SK-N-SH (cell line): ENCODE results near the gene PKNOX2. TPM values are rescaled to one million over a fixed set of nuclear protein-coding genes. Genes with fewer than 3 reads are reported as not detected.

ENCODE experiments used
- CTCF ChIA-PET: fragments of 300-600, 350-600 bp; formaldehyde crosslinking; extraction: SDS; loops from one replicate; lab custom pipeline; 2021; lab: Yijun Ruan, JAX
- POLR2A ChIA-PET: fragments of 350-600 bp; sonication (Branson Sonifier 250); formaldehyde crosslinking; extraction: SDS; loops from one replicate; lab custom pipeline; 2020; ENCODE audit warnings: antibody characterized with exemption, inconsistent platforms; lab: Yijun Ruan, JAX
- DNase-seq: peaks from one replicate; pipeline ENCODE4 v3.0.0; 2012
- H2AFZ ChIP-seq: fragments of 200-600 bp; sonication (generic); 2 replicates; pipeline ENCODE4 v1.8.1; 2016; ENCODE audit warnings: antibody characterized with exemption, mild to moderate bottlenecking, low read depth
- H3F3A ChIP-seq: fragments of 200-600 bp; sonication (generic); replicated peaks from 2 replicates; pipeline ENCODE3; 2016; ENCODE audit warnings: antibody characterized with exemption, mild to moderate bottlenecking; ENCODE audit not compliant: insufficient read depth
- H3K27ac ChIP-seq, 2 experiments: fragments of 200-500 bp in 1 of 2; fragments of 200-600 bp in 1 of 2; sonication (Bioruptor generic) in 1 of 2; sonication (generic), shearing (Covaris generic) in 1 of 2; 2 replicates each; pipeline versions ENCODE4 v1.5.1 to v1.6.1; 2014 to 2016; ENCODE audit warnings: low read depth in 2 of 2, inconsistent platforms in 1 of 2, low read length in 1 of 2, mild to moderate bottlenecking in 1 of 2, mixed read lengths in 1 of 2
- H3K27me3 ChIP-seq: fragments of 200-600 bp; sonication (generic), shearing (Covaris generic); 2 replicates; pipeline ENCODE4 v1.6.1; 2016; ENCODE audit warnings: mixed run types; ENCODE audit not compliant: insufficient read depth
- H3K36me3 ChIP-seq, 2 experiments: fragments of 200-500 bp in 1 of 2; fragments of 200-600 bp in 1 of 2; sonication (Bioruptor generic) in 1 of 2; sonication (generic) in 1 of 2; replicated peaks in 1 of 2; 2 replicates each; pipeline versions ENCODE3 to v1.5.1; 2014 to 2016; ENCODE audit warnings: low read length in 1 of 2, mild to moderate bottlenecking in 1 of 2; ENCODE audit not compliant: insufficient read depth in 2 of 2, control insufficient read depth in 1 of 2
- H3K4me1 ChIP-seq, 2 experiments: fragments of 200-500 bp in 1 of 2; fragments of 200-600 bp in 1 of 2; sonication (Bioruptor generic) in 1 of 2; sonication (generic), shearing (Covaris generic) in 1 of 2; 2 replicates each; pipeline versions ENCODE4 v1.5.1 to v1.6.1; 2014 to 2016; ENCODE audit warnings: low read depth in 1 of 2, low read length in 1 of 2, mixed run types in 1 of 2; ENCODE audit not compliant: insufficient read depth in 2 of 2, control insufficient read depth in 1 of 2
- H3K4me2 ChIP-seq: fragments of 200-600 bp; sonication (generic), shearing (Covaris generic); 2 replicates; pipeline ENCODE4 v1.6.1; 2017; ENCODE audit warnings: mixed run types
- H3K4me3 ChIP-seq, 2 experiments: fragments of 200-500 bp in 1 of 2; fragments of 200-600 bp in 1 of 2; sonication (Bioruptor generic) in 1 of 2; sonication (generic), shearing (Covaris generic) in 1 of 2; 2 replicates each; pipeline versions ENCODE4 v1.5.1 to v1.8.1; 2014 to 2016; ENCODE audit warnings: low read depth in 2 of 2, inconsistent platforms in 1 of 2, low read length in 1 of 2, mild to moderate bottlenecking in 1 of 2, mixed read lengths in 1 of 2, moderate library complexity in 1 of 2
- H3K79me2 ChIP-seq: fragments of 200-600 bp; sonication (generic); 2 replicates; pipeline ENCODE4 v1.8.1; 2017; ENCODE audit warnings: mild to moderate bottlenecking; ENCODE audit not compliant: insufficient read depth
- H3K9ac ChIP-seq: fragments of 200-600 bp; sonication (generic); 2 replicates; pipeline ENCODE4 v1.6.1; 2017; ENCODE audit warnings: mixed run types
- H3K9me2 ChIP-seq: fragments of 200-600 bp; sonication (generic); 2 replicates; pipeline ENCODE4 v1.6.1; 2017; ENCODE audit warnings: mixed run types
- H3K9me3 ChIP-seq: fragments of 200-600 bp; sonication (generic); 2 replicates; pipeline ENCODE4 v1.6.1; 2017; ENCODE audit warnings: mixed run types, mild to moderate bottlenecking, moderate library complexity
- H4K20me1 ChIP-seq: fragments of 200-600 bp; sonication (generic); 2 replicates; pipeline ENCODE4 v1.6.1; 2017; ENCODE audit warnings: mild to moderate bottlenecking, mixed run types; ENCODE audit not compliant: insufficient read depth
- CHD2 ChIP-seq: fragments of 150-350 bp; IDR thresholded peaks from 2 replicates; pipeline ENCODE4 v1.6.1; 2018; ENCODE audit warnings: low read length; ENCODE audit not compliant: partially characterized antibody
- CTCF ChIP-seq: fragments of 200-600 bp; sonication (generic); IDR thresholded peaks from 2 replicates; pipeline ENCODE4 v1.6.1; 2017; ENCODE audit warnings: antibody characterized with exemption, mild to moderate bottlenecking, moderate library complexity
- FOSL2 ChIP-seq: IDR thresholded peaks from 2 replicates; pipeline ENCODE4 v1.4.0; 2012; ENCODE audit warnings: low read depth, mild to moderate bottlenecking, moderate library complexity, borderline replicate concordance
- FOXM1 ChIP-seq: IDR thresholded peaks from 2 replicates; pipeline ENCODE4 v1.4.0; 2012; ENCODE audit warnings: low read depth, mild to moderate bottlenecking
- MEF2A ChIP-seq: IDR thresholded peaks from 2 replicates; pipeline ENCODE4 v1.4.0; 2012; ENCODE audit warnings: low read depth, borderline replicate concordance
- MXI1 ChIP-seq: IDR thresholded peaks from 2 replicates; pipeline ENCODE4 v1.6.1; 2012; ENCODE audit warnings: mild to moderate bottlenecking, low read depth, low read length, improper control_type of control experiment
- NRF1 ChIP-seq: IDR thresholded peaks from 2 replicates; pipeline ENCODE4 v1.6.1; 2012; ENCODE audit warnings: low read depth, mild to moderate bottlenecking, low read length
- POLR2AphosphoS5 ChIP-seq: IDR thresholded peaks from 2 replicates; pipeline ENCODE4 v1.6.1; 2012; ENCODE audit warnings: low read depth, low read length
- REST ChIP-seq: IDR thresholded peaks from 2 replicates; pipeline ENCODE4 v1.6.1; 2012; ENCODE audit warnings: mild to moderate bottlenecking, low read depth, low read length, moderate library complexity
- SIN3A ChIP-seq: IDR thresholded peaks from 2 replicates; pipeline ENCODE4 v1.6.1; 2012; ENCODE audit warnings: low read depth, mild to moderate bottlenecking, low read length, moderate library complexity, borderline replicate concordance
- TAF1 ChIP-seq: IDR thresholded peaks from 2 replicates; pipeline ENCODE4 v1.6.1; 2012; ENCODE audit warnings: low read depth, mild to moderate bottlenecking, low read length, moderate library complexity, borderline replicate concordance
- TEAD4 ChIP-seq: IDR thresholded peaks from 2 replicates; pipeline ENCODE4 v1.4.0; 2012; ENCODE audit warnings: mild to moderate bottlenecking, borderline replicate concordance; ENCODE audit not compliant: insufficient read depth
- USF1 ChIP-seq: IDR thresholded peaks from 2 replicates; pipeline ENCODE4 v1.4.0; 2012; ENCODE audit warnings: low read depth, borderline replicate concordance
- YY1 ChIP-seq: IDR thresholded peaks from 2 replicates; pipeline ENCODE4 v1.4.0; 2012; ENCODE audit warnings: low read depth, mild to moderate bottlenecking
- WGBS: methylation state at CpG from one replicate; pipeline ENCODE4 v1.1.6; 2017; ENCODE audit warnings: low lambda C conversion rate; 5-methylcytosine and 5-hydroxymethylcytosine counted together
- polyA plus RNA-seq, 3 experiments: library from polyadenylated mRNA; depleted of rRNA; stranded (reverse); fragments of >200 nt; gene quantifications; 2 replicates each; pipeline ENCODE4 v1.2.3, GENCODE V29; 2012
- TF ChIP-seq, protein P1 (sequence below): fragments of 150-350 bp; IDR thresholded peaks from 2 replicates; pipeline ENCODE4 v1.6.1; 2016; ENCODE audit warnings: mild to moderate bottlenecking, low read depth, low read length
- TF ChIP-seq, protein P2 (sequence below): IDR thresholded peaks from 2 replicates; pipeline ENCODE4 v1.4.0; 2012; ENCODE audit warnings: low read depth
- TF ChIP-seq, protein P3 (sequence below): IDR thresholded peaks from 2 replicates; pipeline ENCODE4; 2012

Gene PKNOX2
- polyA plus RNA-seq, 1 of the 3 experiments (the other 2 are of a cell fraction), result 0.02 TPM

DNA sequence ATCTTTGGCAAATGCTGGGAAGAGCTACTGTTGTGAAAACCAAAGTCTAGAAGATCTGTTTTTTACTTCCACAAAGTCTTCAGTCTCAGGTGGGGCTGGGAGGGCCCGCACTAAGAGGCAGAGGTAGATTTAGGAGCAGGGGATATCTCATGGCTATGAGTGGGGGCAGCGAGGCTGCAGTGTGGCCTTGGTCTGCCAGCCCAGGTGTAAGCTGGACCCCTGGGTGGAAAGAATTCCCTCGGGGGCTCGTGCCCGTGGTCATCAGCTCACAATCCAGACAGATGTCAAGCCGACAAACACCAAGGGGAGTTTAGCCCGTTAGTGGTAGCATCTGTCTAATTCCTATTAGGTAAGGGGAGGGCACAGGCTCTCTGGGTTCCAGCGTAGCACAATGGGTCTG lies 9.0 kb downstream of the PKNOX2 start:
- Histone ChIP-seq H3K36me3 (no peaks in the 10 kb centered on the region), H3K9me3 (no peaks in the 10 kb centered on the region), H3K4me3 (no peak overlapping the region), H3K9ac (no peak overlapping the region), H3K27ac (no peak overlapping the region), H3F3A (no peaks in the 10 kb centered on the region), H3K4me1 (no peaks in the 10 kb centered on the region; a peak in 1 of 4 replicates), H3K79me2 (no peaks in the 10 kb centered on the region), H3K4me2 (no peak overlapping the region), H2AFZ (no peak overlapping the region), H3K9me2 (no peaks in the 10 kb centered on the region), H4K20me1 (no peaks in the 10 kb centered on the region), H3K27me3 (no peaks in the 10 kb centered on the region; the same call in none of the 2 replicates)
- no peak for DNase-seq
- ChIA-PET POLR2A (no interaction called here), CTCF (interaction anchor here (1.3 to 4.5 kb wide), 3 partner anchors 9 to 255 kb away, joined by 3 to 33 read pairs (median 5); partner anchors contain the start of gene PKNOX2)
- WGBS, result 44% methylated on average over 6 of the region's 8 CpGs
- TF ChIP-seq TEAD4, result no peak
- TF ChIP-seq REST, result no peak
- TF ChIP-seq, protein P1, sequence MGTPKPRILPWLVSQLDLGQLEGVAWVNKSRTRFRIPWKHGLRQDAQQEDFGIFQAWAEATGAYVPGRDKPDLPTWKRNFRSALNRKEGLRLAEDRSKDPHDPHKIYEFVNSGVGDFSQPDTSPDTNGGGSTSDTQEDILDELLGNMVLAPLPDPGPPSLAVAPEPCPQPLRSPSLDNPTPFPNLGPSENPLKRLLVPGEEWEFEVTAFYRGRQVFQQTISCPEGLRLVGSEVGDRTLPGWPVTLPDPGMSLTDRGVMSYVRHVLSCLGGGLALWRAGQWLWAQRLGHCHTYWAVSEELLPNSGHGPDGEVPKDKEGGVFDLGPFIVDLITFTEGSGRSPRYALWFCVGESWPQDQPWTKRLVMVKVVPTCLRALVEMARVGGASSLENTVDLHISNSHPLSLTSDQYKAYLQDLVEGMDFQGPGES, result no peak
- TF ChIP-seq FOSL2, result no peak
- no peak for TF ChIP-seq YY1
- no peak for TF ChIP-seq FOXM1
- TF ChIP-seq CHD2, result no peak
- TF ChIP-seq, protein P2, sequence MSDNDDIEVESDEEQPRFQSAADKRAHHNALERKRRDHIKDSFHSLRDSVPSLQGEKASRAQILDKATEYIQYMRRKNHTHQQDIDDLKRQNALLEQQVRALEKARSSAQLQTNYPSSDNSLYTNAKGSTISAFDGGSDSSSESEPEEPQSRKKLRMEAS, result no peak
- TF ChIP-seq CTCF, result no peak
- no peak for TF ChIP-seq USF1
- TF ChIP-seq, protein P3, sequence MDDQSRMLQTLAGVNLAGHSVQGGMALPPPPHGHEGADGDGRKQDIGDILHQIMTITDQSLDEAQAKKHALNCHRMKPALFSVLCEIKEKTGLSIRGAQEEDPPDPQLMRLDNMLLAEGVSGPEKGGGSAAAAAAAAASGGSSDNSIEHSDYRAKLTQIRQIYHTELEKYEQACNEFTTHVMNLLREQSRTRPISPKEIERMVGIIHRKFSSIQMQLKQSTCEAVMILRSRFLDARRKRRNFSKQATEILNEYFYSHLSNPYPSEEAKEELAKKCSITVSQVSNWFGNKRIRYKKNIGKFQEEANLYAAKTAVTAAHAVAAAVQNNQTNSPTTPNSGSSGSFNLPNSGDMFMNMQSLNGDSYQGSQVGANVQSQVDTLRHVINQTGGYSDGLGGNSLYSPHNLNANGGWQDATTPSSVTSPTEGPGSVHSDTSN, result no peak
- TF ChIP-seq TAF1, result no peak
- no peak for TF ChIP-seq NRF1
- no peak for TF ChIP-seq MXI1
- no peak for TF ChIP-seq SIN3A
- no peak for TF ChIP-seq MEF2A
- no peak for TF ChIP-seq POLR2AphosphoS5
